Pulmonary artery endothelial cell (primary cell): ENCODE measurements around the gene CDCP1. TPM values are rescaled to one million over a fixed set of nuclear protein-coding genes. Genes with fewer than 3 reads are reported as not detected.

Experiments
- DNase-seq: peaks from one replicate; pipeline ENCODE4 v3.0.0-alpha.2; 2011; ENCODE audit warnings: low read depth, low spot score
- total RNA-seq: library from RNA; depleted of rRNA; stranded (reverse); fragments of >200 nt; gene quantifications from 2 replicates; pipeline ENCODE4 v1.2.3, GENCODE V29; 2014

CDCP1 gene
- total RNA-seq, 1 donor from 2014 or later = 6.6 TPM

DNA sequence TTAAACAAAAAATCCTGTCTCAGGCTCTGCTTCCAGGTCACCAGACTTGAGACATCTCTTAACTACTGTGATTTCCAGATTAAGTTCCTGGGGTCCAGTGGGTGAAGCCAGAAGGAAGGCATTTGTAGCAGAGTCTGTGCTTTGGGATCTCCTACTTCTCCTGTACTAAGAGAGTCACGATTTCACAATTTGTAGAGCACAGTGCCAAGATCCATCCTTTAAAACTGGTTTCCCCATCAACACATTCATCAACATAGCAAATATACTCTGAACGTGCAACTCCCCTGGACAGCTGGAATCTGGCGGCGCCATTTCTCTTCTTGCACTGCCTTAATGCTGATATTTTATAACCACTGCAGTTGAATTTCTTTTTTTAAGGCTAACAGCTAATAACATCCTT, 33.2 kb downstream of the CDCP1 start:
- DNase-seq = no peak

DNA sequence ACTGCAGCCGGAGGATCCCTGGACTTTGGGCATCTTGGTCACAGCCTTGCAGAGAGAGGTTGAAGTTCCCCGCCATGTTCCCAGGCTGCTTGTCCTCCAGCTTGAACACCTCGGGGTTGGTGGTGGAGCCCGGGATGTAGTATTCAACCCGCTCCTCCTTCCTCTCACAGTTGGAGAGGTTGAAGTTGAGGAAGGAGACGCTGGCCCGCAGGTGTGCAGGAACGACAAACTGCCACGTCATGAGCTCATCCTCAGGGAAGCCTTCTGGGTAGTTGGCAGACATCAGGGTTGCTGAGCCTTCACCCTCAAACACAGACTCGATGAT, 35.7 kb downstream of the CDCP1 start:
- no peak for DNase-seq

DNA sequence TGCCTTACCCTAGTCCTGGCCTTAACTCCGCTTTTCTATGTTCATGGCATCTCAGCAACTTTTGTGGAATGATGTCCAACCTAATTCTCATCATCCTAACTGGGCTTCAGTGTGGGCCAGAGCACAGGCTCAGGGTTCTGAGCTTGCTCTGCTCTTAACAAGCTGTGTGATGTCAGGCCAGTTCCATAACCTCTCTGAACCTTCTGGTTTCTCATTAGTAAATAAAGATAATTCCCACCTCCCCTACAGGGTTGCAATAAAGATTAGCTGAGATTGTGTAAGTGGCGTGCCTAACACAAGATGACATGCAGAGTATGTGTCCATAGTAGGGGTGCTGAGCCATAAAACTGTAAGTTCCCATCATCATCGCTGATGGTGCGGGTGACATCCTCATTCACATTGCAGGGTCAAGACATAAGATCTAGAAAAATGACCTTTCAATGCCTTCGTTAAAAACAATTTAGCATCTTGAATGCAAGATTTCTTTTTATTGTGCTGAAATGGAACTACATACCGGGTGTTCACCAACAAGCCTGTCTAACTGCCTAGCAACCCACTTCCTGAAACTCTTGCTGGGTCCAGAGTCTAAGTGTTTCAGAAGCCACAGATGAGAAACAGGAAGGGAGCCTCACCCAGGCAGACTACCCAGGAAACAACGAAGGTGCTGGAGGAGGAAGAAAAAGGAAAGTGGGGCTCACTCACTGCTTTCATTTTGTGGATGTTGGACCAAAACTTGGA, 36.2 kb downstream of the CDCP1 start:
- DNase-seq = no peak

DNA sequence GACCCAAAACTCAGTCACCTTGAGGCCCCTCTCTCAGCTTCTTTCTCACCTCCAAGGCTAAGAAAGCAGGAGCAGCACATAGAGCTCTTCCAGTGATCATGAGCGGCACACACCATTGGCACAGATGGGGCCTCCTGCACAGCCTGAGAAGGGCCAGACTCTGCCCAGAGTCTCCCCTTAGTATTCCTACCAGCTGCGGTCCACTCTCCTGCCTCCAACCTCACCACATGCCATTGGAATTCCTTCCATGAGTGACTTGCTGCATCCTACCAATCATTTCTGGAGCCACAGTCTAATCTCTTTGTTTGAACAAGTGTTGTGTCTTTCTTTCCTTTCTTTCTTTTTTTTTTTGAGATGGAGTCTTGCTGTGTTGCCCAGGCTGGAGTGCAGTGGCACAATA, 39.3 kb downstream of the CDCP1 start:
- no peak for DNase-seq

DNA sequence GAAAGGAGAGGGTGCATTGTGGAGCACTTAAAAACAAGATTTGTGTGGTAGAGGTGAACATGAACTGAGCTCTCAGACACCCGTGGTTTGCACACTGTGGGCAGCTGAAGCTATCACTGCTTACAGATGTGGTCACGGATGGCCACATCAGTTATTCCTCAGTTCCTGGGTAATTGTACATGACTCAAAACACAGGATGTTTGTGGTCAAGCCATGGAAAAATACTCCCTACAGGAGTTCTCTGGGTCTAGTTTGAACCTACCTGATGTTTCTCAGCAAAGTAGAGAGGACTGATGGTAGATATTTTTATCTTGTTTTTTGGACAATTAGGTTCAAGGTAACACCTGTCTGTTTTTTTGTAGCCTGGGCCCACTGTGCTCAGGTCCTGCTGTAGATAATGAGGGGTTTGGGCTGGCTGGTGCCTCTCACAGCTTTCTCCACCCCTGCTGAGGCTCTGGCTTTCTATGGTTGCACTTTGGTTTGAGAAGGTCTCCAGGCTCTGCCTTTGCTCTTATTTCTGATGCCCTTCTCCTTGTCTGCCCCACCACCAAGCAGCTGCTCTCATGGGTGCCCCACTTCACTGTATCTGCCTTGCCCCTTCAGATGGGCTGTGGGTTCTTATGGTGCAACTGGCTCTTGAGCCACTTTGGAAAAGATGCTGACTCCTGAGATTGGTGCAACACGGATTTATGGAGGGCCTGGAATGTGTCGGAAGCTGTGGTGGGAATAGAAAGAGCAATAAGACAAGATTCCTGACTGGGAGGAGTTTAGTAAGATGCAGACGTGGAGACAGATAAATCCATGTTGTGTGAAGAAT, 40.1 kb downstream of the CDCP1 start:
- DNase-seq = no peak

DNA sequence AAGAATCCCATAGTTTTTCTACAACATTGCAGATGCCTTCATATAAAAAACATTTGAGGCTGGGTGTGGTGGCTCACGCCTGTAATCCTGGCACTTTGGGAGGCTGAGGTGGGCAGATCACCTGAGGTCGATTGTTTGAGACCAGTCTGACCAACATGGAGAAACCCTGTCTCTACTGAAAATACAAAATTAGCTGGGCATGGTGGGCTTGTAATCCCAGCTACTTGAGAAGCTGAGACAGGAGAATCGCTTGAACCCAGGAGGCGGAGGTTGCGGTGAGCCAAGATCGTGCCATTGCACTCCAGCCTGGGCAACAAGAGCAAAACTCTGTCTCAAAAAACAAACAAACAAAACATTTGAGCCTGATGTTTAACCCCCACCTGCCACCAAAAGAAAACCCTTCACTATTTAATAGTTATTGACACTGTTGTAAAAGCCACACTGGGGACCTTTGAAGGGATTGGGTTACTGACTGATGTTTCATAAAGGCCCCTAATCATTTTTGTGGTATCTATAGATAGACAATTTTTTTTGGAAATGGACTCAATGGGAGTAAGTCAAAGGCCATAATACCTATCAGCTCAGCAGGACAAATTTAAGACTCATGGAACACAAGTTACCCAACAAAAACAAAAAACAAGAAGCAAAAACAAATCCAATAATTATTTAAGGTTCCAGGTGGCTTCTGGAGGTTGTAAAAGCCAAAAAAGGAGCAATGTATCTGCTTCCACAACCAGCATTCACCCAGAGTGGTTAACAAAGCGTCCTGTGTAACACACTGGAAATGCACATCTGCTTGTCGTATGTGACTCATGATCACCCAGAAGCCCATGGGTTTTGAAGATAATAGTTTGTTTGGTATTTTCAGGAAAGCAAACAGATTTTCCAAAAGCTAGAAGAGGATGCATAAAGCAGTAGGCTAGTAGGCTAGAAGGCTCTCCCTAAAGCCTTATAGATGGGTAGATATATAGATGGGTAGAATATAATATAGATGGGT, 41.2 kb downstream of the CDCP1 start:
- no peak for DNase-seq

DNA sequence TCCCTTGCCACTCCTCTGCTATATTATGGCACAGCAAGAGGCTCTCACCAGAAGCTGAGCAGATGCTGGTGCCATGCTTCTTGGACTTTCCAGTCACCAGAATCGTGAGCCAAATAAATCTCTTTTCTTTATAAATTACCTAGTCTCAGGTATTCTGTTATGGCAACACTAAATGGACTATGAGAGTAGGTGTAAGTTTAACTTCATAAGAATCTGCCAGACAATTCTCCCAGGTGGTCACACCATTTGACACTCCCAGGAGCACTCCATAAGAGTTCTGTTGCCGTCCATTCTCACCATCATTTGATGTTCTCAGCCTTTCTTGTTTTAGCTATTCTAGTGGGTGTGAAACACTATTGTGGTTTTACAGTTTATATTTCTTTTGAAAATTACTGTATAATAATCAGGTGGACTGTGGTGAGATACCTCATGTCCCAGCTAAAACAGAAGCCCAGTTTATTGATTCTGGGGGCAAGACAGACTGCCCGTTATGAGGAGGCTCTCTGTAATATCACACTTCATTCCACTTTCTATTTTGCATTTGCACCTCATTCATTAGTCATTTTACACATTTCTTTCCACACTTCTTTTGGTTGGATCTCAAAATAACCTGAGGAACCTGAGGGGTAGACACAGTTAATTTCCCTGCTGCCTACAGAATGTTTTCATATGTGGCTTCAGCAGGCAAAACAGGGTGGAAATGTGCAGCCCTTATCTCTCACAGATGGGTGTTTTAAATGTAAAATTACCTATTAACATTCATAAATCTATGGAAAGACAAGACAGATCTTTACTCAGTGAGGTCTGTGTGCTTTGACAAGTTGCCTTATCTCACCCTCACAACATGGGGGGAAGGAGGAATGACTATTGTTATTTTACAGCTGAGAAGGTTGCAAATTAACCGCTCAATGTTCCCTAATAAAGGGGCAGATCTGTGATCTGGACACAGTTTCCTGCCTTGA, 42.1 kb downstream of the CDCP1 start:
- no peak for DNase-seq

DNA sequence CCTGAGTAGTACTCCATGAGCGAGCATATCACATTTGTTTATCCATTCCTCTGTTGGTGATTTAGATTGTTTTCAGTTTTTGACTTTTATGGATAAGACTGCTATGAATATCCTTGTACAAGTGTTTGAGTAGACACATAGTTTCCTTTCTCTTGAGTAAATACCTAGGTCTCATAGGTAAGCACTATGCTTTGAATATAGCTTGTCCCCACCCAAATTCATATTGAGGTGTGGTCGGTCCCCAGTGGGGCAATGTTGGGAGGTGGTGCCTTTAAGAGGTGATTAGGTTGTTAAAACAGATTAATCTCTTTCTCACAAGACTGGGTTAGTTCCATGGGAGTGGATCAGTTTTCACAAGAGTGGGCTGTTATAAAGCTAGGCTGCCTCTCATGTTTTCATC, 42.8 kb downstream of the CDCP1 start:
- DNase-seq = no peak

DNA sequence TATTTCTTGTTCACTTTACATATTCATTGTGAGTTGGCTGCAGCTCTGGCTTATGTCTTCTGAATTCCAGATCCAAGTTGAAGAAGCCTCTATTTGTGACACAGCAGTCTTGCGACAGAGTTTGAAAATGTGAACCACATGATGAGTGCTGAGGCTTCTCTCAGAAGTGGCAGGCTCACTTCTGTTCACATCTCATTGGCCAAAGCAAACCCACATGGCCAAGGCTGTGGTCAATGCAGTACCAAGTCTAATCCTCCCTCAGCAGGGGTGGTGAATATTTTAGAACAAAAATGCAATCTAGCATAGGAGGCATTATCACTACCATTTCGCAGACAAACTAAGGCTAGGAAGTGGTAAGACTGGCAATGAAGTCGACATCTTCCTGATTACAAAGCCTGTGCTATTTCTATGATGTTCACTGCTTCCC, 45.2 kb downstream of the CDCP1 start:
- no peak for DNase-seq

DNA sequence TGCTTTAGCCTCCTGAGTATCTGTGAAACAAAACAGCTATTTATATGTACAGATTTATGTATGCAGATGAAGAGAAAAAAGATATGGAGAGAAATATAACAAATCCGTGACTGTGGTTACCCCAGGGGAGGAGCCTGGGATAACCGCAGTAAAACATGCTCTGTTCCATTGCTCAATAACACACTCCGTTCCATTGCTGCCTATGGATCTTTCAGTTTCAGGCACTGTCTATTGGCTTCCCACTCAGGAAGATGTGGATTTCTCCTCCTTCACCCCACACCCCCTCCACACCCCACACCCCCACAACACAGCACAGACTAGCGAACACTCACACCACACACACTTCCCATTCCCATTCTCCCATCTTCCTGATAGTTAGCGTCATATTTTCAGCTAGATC, 47.9 kb downstream of the CDCP1 start:
- no peak for DNase-seq

DNA sequence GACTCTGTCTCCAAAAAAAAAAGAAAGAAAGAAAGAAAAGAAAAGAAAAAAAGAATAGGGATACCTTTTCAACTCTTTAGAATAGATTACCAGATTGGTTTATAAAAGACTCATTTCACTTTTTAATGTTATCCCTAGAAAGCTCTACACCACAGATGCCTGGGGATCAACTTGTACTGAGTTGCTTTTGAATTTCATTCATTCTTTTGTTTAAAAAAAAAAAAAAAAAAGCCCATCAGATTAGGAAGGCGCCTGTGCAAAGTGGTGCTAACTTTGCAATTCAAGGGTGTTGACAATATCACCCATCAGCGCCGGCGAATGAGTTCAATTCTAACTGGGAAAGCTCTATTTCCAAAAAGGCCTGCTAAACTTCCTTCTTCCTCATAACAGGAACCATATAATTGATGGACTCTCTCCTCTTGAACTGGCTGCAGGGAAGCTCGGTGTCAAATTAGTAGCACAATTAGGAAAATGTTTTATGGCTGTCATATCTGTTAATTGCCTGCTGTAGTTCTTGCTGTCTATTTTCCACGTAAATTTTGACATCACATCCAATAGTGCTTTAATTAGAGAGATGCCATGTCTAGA, 48.8 kb downstream of the CDCP1 start:
- DNase-seq = no peak

DNA sequence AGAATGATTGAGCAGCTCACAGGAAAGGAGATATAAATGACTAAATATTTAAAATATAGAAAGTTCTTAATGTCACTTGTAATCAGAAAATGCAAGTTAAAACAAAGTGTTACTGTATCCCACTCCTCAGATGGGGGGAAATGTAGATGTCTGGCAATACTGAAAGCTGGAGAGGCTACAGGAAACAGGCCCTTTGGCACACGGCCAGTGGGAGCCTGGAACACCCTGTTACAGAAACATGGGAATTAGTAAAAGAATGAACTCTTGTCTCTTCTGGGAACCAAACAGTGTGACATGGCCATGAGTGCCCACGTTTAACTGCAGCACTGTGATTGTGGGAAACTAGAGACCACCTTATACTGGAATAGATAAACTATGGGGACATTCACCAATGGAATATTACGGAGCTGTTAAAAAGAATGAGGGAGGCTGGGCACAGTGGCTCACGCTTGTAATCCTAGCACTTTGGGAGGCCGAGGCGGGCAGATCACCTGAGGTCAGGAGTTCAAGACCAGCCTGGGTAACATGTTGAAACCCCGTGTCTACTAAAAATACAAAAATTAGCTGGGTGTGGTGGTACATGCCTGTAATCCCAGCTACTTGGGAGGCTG, 50.2 kb downstream of the CDCP1 start:
- no peak for DNase-seq

DNA sequence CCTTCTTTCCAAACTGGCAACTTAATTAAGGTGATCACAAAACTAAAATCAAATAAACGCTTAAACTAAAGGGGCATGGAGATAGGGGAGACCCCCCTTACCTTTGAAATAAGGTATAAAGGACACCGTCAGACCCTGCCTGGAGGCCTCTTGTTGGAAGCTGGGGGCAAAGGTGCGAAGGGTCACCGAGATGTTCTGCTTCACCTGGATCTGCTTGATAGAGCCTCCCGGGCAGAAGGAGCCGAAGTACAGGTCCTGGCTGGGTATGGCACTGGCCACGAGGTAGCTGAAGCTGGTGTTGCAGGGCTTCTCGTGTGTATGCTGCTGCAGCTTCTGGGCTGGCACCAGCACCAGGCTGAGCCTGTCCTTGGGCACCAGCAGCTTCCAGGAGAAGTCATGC, 53.0 kb downstream of the CDCP1 start:
- no peak for DNase-seq

DNA sequence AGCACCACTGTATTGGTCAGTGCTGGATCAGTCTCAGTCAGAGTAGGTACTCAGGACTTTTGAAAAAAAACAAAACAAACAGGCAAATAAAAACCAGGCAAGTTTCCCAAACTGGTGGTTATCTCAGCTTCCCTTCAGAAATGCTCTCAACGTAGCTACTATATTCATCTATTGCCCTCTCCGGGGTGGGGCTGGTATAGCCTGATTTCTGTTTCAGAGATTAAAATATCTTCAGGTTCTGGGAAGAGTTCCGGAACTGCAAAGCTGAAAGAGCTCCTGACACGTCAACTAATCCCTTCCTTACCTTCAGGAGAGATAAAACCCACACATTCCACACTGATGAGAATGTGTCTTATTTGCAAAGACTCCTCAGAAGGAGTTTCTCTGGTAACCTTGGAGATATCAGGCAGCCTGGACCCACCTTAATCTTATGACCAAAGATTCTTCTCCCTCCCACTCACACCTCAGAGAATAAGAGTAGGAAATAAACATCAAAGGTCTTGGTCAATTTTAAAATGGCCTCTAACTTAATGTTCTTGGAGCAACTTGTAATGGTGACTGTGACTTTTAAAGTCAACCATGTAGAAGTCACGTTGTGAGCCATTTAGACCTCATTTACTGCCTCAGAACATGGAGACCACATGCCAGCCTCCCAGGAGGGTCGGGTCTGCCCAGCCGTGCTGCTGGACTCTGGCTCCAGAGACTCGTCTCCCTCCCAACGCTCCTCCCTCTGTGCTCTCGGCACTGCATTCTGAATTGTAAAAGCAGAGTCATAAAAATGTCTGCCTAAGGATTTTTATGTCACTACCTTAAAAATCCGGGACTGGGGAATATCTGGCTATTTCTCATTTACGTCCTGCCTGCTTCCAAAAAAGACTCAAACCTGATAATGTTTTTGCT, 53.8 kb downstream of the CDCP1 start:
- DNase-seq = no peak

DNA sequence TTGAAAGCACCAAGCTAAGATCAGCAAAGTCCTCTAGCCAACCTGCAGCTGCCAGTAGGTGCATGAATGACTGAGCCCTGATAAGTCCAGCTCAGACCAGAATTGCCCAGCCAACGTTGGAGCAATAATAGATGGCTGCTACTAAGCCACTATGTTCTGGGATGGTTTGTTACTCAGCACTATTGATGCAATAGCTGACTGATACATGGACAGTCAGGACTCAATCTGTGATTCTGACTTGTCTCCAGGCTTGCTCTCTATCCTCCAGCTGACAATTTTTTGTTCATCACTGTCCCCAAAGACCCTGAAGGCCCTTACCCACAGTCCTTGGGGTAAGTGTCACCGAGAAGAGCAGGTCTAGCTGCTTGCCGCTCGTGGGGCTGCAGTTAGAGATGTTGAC, 55.3 kb downstream of the CDCP1 start:
- DNase-seq = no peak

DNA sequence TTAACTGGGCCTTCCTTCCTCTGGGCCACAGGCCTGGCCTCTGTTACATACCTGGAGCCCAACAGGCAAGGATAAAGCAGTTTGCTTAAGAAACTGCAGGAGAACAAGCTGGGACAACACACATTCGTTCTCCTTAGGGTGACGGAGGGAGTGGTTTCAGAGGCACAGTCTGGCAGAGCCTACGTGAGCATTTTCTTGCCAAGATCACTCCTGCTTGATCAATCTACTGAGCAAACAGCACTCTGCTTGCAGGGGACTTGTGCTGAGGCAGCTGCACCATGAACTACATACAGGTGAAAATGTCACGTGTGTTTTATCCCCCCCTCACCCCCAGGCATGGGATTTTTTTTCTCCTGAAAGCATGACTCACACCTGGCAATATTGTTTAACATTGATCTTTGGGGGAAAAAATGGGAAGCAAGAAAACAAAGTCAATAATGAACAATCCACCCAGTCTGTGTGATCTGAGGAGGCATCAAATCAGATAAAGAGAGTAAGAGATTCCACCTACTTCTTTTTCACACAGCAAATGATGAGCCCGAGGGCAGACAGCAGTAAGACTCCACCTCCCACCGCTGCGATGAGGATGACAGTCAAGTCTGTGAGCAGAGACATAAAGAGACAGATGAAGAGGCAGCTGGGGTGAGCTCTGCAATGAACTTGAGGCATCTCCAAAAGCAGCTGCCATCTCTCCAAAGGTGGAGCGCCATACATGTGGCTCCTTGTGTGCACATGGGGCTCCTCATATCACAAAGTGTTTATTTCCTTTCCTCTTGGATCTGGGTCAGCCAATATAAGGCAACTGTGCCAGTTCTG, 57.4 kb downstream of the CDCP1 start:
- DNase-seq = no peak

DNA sequence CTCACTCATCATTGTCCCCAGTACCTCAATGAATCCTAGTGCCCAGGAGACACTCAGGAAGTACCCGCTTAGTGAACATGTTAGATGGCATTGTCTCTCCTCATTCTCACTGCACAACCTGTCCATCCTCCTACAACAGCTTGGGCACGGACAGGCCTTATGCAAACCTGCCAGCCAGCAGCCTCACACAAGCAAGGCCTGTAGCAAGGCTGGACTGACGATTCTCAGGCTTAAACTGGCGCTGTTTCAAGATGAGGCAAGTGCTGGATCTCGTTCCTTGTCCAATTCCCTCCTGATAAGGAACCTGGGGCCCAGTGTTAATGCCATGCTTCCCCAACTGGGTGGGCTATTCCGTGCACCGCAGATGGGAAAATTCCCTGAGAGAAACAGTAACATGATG, 59.0 kb downstream of the CDCP1 start:
- no peak for DNase-seq
